Nasal cavity respiratory epithelium epithelial cell of viscerocranial mucosa (primary cell): ENCODE measurements around the gene TCERG1L. TPM values are rescaled to one million over a fixed set of nuclear protein-coding genes. Genes with fewer than 3 reads are reported as not detected.

ENCODE experiments used
- total RNA-seq: library from RNA; depleted of rRNA; stranded (reverse); fragments of >200 nt; gene quantifications from 2 replicates; pipeline ENCODE4 v1.2.3, GENCODE V29; 2014

The TCERG1L gene, protein sequence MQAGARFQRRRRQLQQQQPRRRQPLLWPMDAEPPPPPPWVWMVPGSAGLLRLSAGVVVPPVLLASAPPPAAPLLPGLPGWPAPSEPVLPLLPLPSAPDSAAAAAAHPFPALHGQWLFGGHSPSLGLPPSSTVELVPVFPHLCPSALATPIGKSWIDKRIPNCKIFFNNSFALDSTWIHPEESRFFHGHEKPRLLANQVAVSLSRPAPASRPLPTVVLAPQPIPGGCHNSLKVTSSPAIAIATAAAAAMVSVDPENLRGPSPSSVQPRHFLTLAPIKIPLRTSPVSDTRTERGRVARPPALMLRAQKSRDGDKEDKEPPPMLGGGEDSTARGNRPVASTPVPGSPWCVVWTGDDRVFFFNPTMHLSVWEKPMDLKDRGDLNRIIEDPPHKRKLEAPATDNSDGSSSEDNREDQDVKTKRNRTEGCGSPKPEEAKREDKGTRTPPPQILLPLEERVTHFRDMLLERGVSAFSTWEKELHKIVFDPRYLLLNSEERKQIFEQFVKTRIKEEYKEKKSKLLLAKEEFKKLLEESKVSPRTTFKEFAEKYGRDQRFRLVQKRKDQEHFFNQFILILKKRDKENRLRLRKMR
- total RNA-seq, result not detected in 2 replicates

GRCh38 chr10:131311661-131312477 lies at the start of gene TCERG1L:
Gene TCERG1L, minus strand, starts transcription at chr10:131311721. Its CDS starts 86 bp downstream, at chr10:131311635.

